Erythroblast (primary cell): ENCODE data around the gene VEPH1.

Experiments
- GATA1 ChIP-seq: IDR thresholded peaks from 2 replicates; pipeline ENCODE4 v1.6.1; 2011; ENCODE audit warnings: low read depth, mild to moderate bottlenecking, control low read depth, low read length, moderate library complexity
- POLR2A ChIP-seq: IDR thresholded peaks from 2 replicates; pipeline ENCODE4 v1.6.1; 2011; ENCODE audit warnings: mild to moderate bottlenecking, low read length

- TF ChIP-seq POLR2A (no peak), GATA1 (no peak)
Observed at GRCh38 chr3:157405457-157405856, 97.8 kb downstream of the VEPH1 start.
